SJSA1 (cell line): ENCODE data around the gene KCNF1. TPM values are rescaled to one million over a fixed set of nuclear protein-coding genes. Genes with fewer than 3 reads are reported as not detected.

Experiments
- DNase-seq, 2 experiments: peaks; one replicate each; pipeline ENCODE4 v3.0.0-alpha.2; 2015 to 2020; ENCODE audit warnings: low spot score in 2 of 2, low read depth in 1 of 2
- H3K27ac ChIP-seq: fragments of 250-450 bp; sonication (Bioruptor Pico); 2 replicates; pipeline ENCODE4 v1.5.1; 2020; ENCODE audit warnings: mild to moderate bottlenecking, moderate library complexity
- H3K27me3 ChIP-seq: fragments of 250-450 bp; sonication (Bioruptor Pico); replicated peaks from 2 replicates; pipeline ENCODE4 v1.5.1; 2020; ENCODE audit warnings: mild to moderate bottlenecking, moderate library complexity
- H3K36me3 ChIP-seq: fragments of 250-450 bp; sonication (Bioruptor Pico); 2 replicates; pipeline ENCODE4 v1.5.1; 2020; ENCODE audit warnings: mild to moderate bottlenecking
- H3K4me1 ChIP-seq: fragments of 250-450 bp; sonication (Bioruptor Pico); replicated peaks from 2 replicates; pipeline ENCODE4 v1.6.1; 2021; ENCODE audit warnings: mild to moderate bottlenecking
- H3K4me3 ChIP-seq: fragments of 250-450 bp; sonication (Bioruptor Pico); 2 replicates; pipeline ENCODE4 v1.5.1; 2020; ENCODE audit warnings: mild to moderate bottlenecking
- H3K9me3 ChIP-seq: fragments of 250-450 bp; sonication (Bioruptor Pico); replicated peaks from 2 replicates; pipeline ENCODE4 v1.5.1; 2020; ENCODE audit warnings: mild to moderate bottlenecking
- total RNA-seq: library from RNA; depleted of rRNA; stranded (reverse); fragments of >200 nt; shearing (Covaris generic); gene quantifications from 2 replicates; pipeline ENCODE4 v1.2.3, GENCODE V29; 2014

Gene KCNF1
- total RNA-seq, 1 experiment from 2014 or later: 0.24 TPM

DNA sequence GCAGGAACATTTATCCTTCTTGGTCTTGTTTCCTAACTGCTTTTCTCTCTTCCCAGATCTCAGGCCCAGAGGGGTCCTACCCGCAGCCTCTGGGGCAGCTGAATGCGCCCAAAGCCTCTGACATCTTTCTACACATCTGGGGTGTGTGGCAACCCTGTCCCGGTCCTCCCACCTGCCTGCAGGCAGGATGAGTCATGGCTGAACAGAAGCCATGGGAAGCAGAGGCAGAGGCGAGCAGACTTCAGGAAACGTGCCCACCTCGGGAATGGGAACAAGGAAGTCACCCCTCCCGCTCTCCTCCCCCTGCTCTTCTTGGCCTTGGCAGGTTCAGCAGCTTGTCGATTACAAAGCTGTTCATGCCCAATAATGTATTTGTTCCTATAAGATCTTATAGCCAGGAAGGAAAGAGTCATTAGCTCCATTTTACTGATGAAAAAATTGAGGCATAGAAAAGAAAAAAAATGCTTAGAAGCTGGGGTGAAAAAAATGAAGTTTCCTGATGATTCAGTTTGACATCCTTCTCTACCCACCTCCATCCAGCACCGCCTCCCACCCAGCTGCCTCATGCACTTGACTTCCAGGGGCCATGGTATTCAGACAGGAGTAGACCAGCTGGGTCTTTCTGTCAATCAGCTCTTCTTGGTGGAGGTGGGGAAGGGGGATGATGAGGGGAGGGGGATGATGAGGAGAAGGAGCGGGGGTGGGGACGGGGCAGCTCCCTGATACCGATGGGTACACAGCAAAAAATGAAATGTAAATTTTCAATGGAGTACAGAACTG is 10.4 kb upstream of the KCNF1 start:
- no peak overlapping the region for H3K27ac ChIP-seq
- DNase-seq: no peak
- no peaks in the 10 kb centered on the region for H3K9me3 ChIP-seq
- H3K27me3 ChIP-seq: 0 out of 2 replicates have a peak, but pooled peaks cover 4% of the 10 kb centered on the region
- H3K4me3 ChIP-seq: no peak overlapping the region
- no peaks in the 10 kb centered on the region for H3K36me3 ChIP-seq
- H3K4me1 ChIP-seq: no peaks in the 10 kb centered on the region

DNA sequence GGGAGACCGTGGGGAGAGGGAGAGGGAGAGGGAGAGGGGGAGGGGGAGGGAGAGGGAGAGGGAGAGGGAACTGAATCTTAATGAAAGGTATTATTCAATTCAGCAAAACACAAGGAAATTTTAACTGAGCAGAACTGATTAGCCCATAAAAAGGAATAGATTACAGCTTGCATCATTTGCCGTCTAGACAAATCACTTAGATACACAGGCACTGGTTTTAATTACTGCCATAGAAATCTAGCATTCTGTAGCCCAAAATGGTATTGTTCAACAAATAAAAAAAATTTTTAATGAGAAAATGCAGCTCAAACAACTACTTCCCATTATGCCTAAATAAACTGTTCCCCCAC is 7.9 kb upstream of the KCNF1 start:
- Histone ChIP-seq H3K27me3 (no peaks in the 10 kb centered on the region), H3K27ac (no peak overlapping the region), H3K9me3 (no peaks in the 10 kb centered on the region), H3K36me3 (no peaks in the 10 kb centered on the region), H3K4me3 (no peak overlapping the region), H3K4me1 (no peaks in the 10 kb centered on the region)
- no peak for DNase-seq

DNA sequence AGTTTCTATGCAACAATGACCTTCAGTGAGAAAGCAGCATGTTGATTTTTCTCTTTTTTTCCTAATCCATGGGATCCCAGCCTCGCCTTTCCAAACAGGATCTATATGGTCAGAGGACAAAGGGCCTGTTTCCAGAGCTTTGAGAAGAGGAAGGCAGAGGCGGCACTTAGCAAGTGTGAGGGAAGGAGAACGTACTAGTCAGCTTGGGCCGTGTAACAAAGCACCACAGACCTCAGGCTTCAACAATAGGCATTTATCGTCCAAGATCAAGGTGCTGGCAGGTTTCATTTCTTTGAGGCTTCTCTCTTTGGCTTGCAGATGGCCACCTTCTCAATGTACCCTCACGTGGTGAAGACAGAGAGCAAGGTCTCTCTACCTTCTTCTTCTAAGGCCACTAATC is 7.3 kb upstream of the KCNF1 start:
- no peaks in the 10 kb centered on the region for H3K4me1 ChIP-seq
- H3K36me3 ChIP-seq: no peaks in the 10 kb centered on the region
- H3K27ac ChIP-seq: no peak overlapping the region
- H3K27me3 ChIP-seq: no peaks in the 10 kb centered on the region
- no peaks in the 10 kb centered on the region for H3K9me3 ChIP-seq
- no peak overlapping the region for H3K4me3 ChIP-seq
- no peak for DNase-seq

DNA sequence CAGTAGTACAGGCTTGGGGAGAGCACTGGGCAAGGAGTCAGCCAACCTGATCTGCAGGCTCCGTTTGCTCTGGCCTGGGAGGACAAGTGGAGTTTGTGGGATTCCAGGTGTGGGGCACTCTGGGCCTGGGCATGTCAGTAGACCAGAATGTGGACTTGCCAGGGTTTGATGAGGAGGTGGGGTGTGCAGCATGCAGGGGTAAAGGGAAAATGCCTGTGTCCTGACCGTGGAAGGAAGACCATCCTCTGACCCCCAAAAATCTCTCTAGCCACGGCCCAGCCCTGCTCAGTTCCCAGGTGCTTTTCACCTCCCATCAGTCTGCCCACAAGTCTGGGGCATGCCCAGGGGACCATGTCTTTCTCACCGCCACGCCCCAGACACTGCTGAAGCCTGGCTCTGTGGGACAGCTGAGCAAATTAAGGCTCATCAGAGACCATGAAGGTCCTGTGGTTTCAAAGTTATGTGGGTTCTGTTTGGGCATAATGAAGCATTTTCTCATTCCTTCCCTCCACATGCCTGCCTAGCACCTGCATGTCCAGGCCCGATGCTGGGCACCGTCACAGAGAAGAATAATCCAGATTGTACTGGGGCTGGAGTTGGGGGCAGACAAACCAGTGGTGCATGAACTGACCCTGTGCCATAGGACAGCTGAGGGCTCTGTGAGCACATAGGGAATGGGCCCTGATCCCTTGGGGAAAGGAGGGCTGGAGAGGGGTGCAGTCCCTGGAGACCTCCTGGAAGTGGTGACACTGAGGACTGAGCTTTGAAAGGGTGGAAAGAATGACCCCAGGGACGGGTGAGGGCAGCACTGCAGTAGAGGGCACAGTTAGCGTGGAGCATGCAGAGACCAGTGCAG is 6.5 kb upstream of the KCNF1 start:
- no peak for DNase-seq

DNA sequence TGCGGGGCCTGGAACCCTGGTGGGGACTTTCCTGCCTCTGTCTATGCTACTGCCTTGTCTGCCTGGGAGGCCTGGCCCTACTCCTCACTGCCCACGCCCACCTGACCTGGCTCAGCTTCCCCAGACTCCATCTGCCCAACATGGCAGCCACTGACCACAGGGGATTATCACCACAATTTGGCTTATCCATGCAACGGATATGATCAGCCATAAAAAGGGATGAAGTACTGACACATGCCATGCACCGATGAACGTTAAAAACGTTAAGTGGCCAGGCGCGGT is 5.9 kb upstream of the KCNF1 start:
- H3K36me3 ChIP-seq: no peaks in the 10 kb centered on the region
- no peaks in the 10 kb centered on the region for H3K9me3 ChIP-seq
- no peak overlapping the region for H3K4me3 ChIP-seq
- H3K4me1 ChIP-seq: no peaks in the 10 kb centered on the region
- peaks cover 4% of the 10 kb centered on the region for H3K27me3 ChIP-seq
- no peak overlapping the region for H3K27ac ChIP-seq
- DNase-seq: no peak

More for the DNA sequence above, 6.5 kb upstream of the KCNF1 start:
- no peaks in the 10 kb centered on the region for H3K36me3 ChIP-seq
- no peaks in the 10 kb centered on the region for H3K4me1 ChIP-seq
- H3K9me3 ChIP-seq: no peaks in the 10 kb centered on the region
- no peaks in the 10 kb centered on the region for H3K27me3 ChIP-seq
- H3K4me3 ChIP-seq: no peak overlapping the region
- H3K27ac ChIP-seq: no peak overlapping the region

DNA sequence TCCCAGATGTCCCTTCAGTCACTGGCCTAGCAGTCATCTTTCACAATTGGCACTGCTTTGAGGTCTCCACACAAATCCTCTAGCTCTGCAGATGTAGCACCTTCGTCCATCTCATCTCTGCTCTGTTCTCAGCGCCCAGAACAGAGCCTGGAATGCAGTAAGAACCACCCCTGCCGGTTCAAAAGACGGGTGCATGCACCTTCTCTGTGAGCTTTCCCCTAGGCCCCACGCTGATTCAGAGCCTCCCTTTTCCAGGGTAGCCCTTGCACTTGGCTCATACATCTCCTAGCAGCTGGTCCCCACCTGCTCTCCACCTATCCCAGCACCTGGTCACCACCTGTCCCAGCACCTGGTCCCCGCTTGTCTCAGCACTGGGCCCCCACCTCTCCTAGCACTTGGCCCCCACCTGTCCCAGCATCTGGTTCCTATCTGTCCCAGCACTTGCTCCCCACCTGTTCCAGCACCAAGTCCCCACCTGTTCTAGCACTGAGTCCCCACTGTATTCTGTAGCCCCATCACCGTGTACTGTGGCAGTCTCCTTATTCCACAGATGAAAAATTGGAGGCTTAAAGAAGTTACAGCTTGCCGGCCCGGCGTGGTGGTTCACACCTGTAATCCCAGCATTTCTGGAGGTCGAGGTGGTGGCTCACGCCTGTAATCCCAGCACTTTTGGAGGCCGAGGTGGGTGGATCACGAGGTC is 4.7 kb upstream of the KCNF1 start:
- Histone ChIP-seq H3K36me3 (no peaks in the 10 kb centered on the region), H3K27me3 (peaks cover 15% of the 10 kb centered on the region), H3K9me3 (no peaks in the 10 kb centered on the region), H3K4me3 (no peak overlapping the region), H3K27ac (no peak overlapping the region), H3K4me1 (peaks cover 9% of the 10 kb centered on the region)
- DNase-seq: no peak

DNA sequence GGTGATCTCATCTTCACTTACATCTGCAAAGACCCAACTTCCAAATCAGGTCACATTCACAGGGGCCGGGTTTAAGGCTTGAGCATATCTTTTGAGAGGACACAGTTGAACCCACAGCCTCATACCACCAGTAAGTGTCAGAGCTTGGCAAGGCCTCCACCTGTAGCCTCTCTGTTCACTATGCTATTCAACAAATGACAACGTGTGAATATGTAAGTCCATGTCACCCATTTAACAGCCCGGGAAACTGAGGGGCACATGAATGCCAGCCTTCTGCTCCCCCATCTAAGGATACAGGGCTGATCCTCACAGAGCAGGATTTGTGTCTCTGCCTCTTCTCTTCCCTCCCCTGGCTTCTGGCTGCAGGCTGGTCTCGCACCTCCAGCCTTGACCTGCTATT is 3.5 kb upstream of the KCNF1 start:
- H3K27me3 ChIP-seq: peaks cover 26% of the 10 kb centered on the region
- peaks cover 4% of the 10 kb centered on the region; the same call in 1 of the 2 replicates for H3K9me3 ChIP-seq
- DNase-seq: no peak
- H3K36me3 ChIP-seq: no peaks in the 10 kb centered on the region
- no peak overlapping the region for H3K4me3 ChIP-seq
- peaks cover 13% of the 10 kb centered on the region for H3K4me1 ChIP-seq
- H3K27ac ChIP-seq: no peak overlapping the region

DNA sequence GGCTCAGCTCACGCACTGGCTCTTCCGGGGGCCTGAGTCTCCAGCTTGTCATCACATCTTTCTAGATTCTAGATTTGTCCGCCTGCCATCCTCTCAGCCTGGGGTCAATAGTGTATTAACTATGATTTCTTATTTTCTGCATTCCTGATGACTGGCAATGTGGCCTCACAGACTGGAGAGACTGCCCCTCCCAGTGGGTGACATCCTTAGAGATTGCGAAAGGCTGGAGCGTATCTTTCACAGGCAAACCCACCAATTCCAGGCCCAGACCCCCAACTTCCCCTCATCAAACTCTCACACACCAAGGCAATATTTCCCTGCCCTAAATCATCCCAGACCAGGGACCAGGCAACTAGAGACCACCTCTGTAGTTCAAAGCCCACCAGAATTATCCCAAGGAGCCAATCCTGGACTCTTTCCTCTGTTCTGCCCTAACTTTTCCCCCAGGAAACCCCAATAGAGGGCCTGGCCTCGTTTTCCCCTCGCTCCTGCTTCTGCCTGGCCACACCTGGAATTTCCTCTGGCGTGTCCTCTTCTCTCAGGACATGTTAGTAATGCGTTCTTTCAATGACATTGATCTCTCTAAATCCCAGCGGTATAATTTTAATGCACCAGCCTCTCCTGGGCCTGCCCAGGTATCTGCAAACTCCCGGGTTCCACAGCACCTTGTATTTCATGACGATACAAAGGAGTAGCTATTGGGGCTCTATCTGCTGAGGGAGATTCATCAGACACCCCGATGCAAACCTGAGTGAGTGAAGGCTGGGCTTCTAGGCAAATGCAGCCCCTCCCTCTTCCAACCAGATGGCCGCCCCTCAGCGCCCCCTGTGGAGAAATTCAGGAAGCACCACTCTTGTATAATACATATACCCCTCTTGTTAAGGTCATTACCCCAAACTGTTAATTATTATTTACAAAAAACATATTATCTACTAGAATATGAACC is 2.4 kb upstream of the KCNF1 start:
- H3K4me1 ChIP-seq: peaks cover 13% of the 10 kb centered on the region
- peaks cover 4% of the 10 kb centered on the region; the same call in 1 of the 2 replicates for H3K9me3 ChIP-seq
- no peaks in the 10 kb centered on the region for H3K36me3 ChIP-seq
- no peak overlapping the region for H3K4me3 ChIP-seq
- H3K27me3 ChIP-seq: peaks cover 26% of the 10 kb centered on the region
- DNase-seq: no peak
- no peak overlapping the region for H3K27ac ChIP-seq

DNA sequence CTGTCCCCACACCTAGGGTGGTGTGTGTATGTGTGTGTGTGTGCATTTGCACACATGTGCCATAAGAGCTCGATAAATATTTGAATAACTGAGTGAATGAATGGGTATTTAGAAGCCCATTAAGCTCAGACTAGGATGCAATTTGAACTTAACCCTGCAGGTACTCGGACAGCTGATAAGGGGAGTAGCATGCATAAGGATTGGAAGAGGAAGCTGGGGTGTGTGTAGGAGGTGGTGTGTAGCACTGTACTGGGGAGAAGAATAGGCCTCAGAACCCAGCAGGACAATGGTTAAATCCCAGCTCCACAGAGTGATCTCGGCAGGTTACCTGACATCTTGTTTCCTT is 1.8 kb upstream of the KCNF1 start:
- H3K4me3 ChIP-seq: no peak overlapping the region
- H3K9me3 ChIP-seq: peaks cover 4% of the 10 kb centered on the region; the same call in 1 of the 2 replicates
- H3K4me1 ChIP-seq: peaks cover 13% of the 10 kb centered on the region
- H3K36me3 ChIP-seq: no peaks in the 10 kb centered on the region
- H3K27me3 ChIP-seq: peaks cover 28% of the 10 kb centered on the region
- H3K27ac ChIP-seq: no peak overlapping the region
- no peak for DNase-seq

DNA sequence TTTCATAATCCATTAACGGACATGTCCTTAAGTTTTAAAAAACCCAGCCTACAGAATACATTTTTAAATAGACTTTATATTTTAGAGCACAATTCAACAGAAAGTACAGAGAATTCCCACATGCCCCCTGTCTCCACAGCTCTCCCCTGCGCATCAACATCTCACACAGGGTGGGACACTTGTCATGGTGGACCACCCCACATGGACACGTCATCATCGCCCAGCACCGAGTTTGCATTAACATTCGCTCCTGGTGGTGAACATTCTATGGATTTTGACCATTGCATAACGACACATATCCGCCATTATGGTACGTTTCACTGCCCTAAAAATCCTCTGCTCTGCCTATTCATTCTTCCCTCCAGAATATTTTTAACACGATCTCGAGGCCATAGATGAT is 1.1 kb upstream of the KCNF1 start:
- DNase-seq: no peak
- Histone ChIP-seq H3K9me3 (peaks cover 4% of the 10 kb centered on the region; the same call in 1 of the 2 replicates), H3K36me3 (no peaks in the 10 kb centered on the region), H3K4me1 (peaks cover 13% of the 10 kb centered on the region), H3K27me3 (peaks cover 28% of the 10 kb centered on the region), H3K4me3 (no peak overlapping the region), H3K27ac (no peak overlapping the region)

DNA sequence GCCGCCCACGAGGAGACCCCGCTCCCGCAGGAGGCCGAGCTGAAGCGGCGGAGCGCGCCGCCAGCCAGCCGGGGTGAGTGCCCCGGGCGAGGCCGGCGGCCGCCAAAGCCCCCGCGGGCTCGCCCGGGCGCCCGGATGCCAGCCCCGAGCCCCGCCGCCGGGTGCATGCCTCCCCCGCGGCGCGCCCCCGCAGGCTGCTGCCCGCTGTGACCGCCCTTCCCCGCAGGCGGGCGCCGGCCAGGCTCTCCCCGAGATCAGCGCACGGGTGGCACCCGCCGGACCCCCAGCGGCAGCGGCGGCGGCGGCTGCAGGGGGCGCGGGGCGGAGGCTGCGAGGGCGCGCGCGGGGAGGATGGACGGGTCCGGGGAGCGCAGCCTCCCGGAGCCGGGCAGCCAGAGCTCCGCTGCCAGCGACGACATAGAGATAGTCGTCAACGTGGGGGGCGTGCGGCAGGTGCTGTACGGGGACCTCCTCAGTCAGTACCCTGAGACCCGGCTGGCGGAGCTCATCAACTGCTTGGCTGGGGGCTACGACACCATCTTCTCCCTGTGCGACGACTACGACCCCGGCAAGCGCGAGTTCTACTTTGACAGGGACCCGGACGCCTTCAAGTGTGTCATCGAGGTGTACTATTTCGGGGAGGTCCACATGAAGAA is 470 bp downstream of the KCNF1 start:
- peaks cover 4% of the 10 kb centered on the region; the same call in 1 of the 2 replicates for H3K9me3 ChIP-seq
- no peak overlapping the region for H3K27ac ChIP-seq
- no peak for DNase-seq
- H3K36me3 ChIP-seq: no peaks in the 10 kb centered on the region
- peak overlapping the region; percentile 38 for H3K4me3 ChIP-seq
- peaks cover 28% of the 10 kb centered on the region for H3K27me3 ChIP-seq
- peaks cover 13% of the 10 kb centered on the region for H3K4me1 ChIP-seq

DNA sequence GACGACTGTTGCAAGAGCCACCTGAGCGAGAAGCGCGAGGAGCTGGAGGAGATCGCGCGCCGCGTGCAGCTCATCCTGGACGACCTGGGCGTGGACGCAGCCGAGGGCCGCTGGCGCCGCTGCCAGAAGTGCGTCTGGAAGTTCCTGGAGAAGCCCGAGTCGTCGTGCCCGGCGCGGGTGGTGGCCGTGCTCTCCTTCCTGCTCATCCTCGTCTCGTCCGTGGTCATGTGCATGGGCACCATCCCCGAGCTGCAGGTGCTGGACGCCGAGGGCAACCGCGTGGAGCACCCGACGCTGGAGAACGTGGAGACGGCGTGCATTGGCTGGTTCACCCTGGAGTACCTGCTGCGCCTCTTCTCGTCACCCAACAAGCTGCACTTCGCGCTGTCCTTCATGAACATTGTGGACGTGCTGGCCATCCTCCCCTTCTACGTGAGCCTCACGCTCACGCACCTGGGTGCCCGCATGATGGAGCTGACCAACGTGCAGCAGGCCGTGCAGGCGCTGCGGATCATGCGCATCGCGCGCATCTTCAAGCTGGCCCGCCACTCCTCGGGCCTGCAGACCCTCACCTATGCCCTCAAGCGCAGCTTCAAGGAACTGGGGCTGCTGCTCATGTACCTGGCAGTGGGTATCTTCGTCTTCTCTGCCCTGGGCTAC is 1.2 kb downstream of the KCNF1 start:
- no peak overlapping the region for H3K27ac ChIP-seq
- peaks cover 13% of the 10 kb centered on the region for H3K4me1 ChIP-seq
- no peak overlapping the region for H3K4me3 ChIP-seq
- H3K27me3 ChIP-seq: peaks cover 28% of the 10 kb centered on the region
- H3K36me3 ChIP-seq: no peaks in the 10 kb centered on the region
- peaks cover 4% of the 10 kb centered on the region; the same call in 1 of the 2 replicates for H3K9me3 ChIP-seq
- DNase-seq: no peak
